Measurements from ENCODE around the gene GLOD4.

GRCh38 chr17:752002-752619 lies 30.0 kb downstream of the GLOD4 start, which contains the start of gene GEMIN4:
- TF ChIP-seq REST (IDR thresholded peaks at IDR 0.05; ENCODE audit: insufficient replicate concordance, low read depth) (no peak), CTCF (IDR thresholded peaks at IDR 0.05; ENCODE audit: insufficient read depth, low read length) (peak; percentile 58)
